Activated T-cell treated with anti-CD3 and anti-CD28 coated beads, Interleukin-2, amount 50 U/mL, for 72 hours (primary cell): Measurements from ENCODE around the gene LY6G6F. TPM values are rescaled to one million over a fixed set of nuclear protein-coding genes. Genes with fewer than 3 reads are reported as not detected.

Experiments
- ATAC-seq, 2 donors: fragments of 150-1000 bp; cut with Tn5 transposase; replicated peaks in 1 of 2; 2 replicates each; pipeline ENCODE4 v1.10.0; 2021; ENCODE audit warnings: moderate library complexity in 2 of 2, mild to moderate bottlenecking in 1 of 2
- DNase-seq, 2 donors: peaks; one replicate each; pipeline ENCODE4 v3.0.0; 2021 to 2022; ENCODE audit warnings: mixed read lengths in 1 of 2
- H3K27ac Mint-ChIP-seq: one replicate; pipeline ENCODE4 v1.8.0; 2022; ENCODE audit warnings: mild to moderate bottlenecking, moderate library complexity, mixed read lengths
- H3K27me3 Mint-ChIP-seq: one replicate; pipeline ENCODE4 v1.8.0; 2022; ENCODE audit warnings: low read depth, mixed read lengths
- H3K36me3 Mint-ChIP-seq, 2 donors: one replicate each; pipeline ENCODE4 v1.8.0; 2022; ENCODE audit warnings: mixed read lengths in 2 of 2, mild to moderate bottlenecking in 1 of 2; ENCODE audit not compliant: insufficient read depth in 2 of 2
- H3K4me1 Mint-ChIP-seq: one replicate; pipeline ENCODE4 v1.8.0; 2022; ENCODE audit warnings: low read depth, mixed read lengths
- H3K4me3 Mint-ChIP-seq, 2 donors: one replicate each; pipeline ENCODE4 v1.8.0; 2022; ENCODE audit warnings: mild to moderate bottlenecking in 2 of 2, mixed read lengths in 2 of 2, moderate library complexity in 2 of 2
- H3K9me3 Mint-ChIP-seq, 2 donors: one replicate each; pipeline ENCODE4 v1.8.0; 2022; ENCODE audit warnings: mixed read lengths in 2 of 2
- total RNA-seq, 2 donors: library from RNA; stranded (reverse); gene quantifications; one replicate each; pipeline ENCODE4 v1.2.3, GENCODE V29; 2022

The LY6G6F gene
- total RNA-seq, 2 donors from 2014 or later = not detected

- Mint-ChIP-seq H3K9me3 (no peaks in the 10 kb centered on the region), H3K36me3 (peaks cover 3 to 12% of the 10 kb centered on the region in 2 donors), H3K27me3 (no peaks in the 10 kb centered on the region), H3K4me1 (peaks cover 55% of the 10 kb centered on the region), H3K4me3 (peak overlapping the region; percentile 34 to 55), H3K27ac (no peak overlapping the region)
- no peak for DNase-seq
- no peak for ATAC-seq
Observed at GRCh38 chr6:31727034-31727716, 20.5 kb downstream of the LY6G6F start.

- DNase-seq (no peak), ATAC-seq (no peak)
- Mint-ChIP-seq H3K36me3 (peaks cover 3 to 12% of the 10 kb centered on the region in 2 donors), H3K27ac (no peak overlapping the region), H3K27me3 (no peaks in the 10 kb centered on the region), H3K4me1 (peaks cover 54% of the 10 kb centered on the region), H3K4me3 (peak overlapping the region; percentile 55 to 83), H3K9me3 (no peaks in the 10 kb centered on the region)
Observed at GRCh38 chr6:31727717-31728671, 21.3 kb downstream of the LY6G6F start.

- no peak within 1 kb of the TSS for H3K27ac Mint-ChIP-seq
- no peak for DNase-seq
- peak within 1 kb of the TSS; percentile 83 to 94 for H3K4me3 Mint-ChIP-seq
- peaks cover 58% of the 10 kb centered on the region for H3K4me1 Mint-ChIP-seq
- H3K9me3 Mint-ChIP-seq = no peaks in the 10 kb centered on the region
- peak; percentile 14 to 16 for ATAC-seq
- no peaks in the 10 kb centered on the region for H3K27me3 Mint-ChIP-seq
- peaks cover 7 to 16% of the 10 kb centered on the region in 2 donors for H3K36me3 Mint-ChIP-seq
Observed at GRCh38 chr6:31728767-31729514, 22.3 kb downstream of the LY6G6F start, which contains the start of gene DDAH2. Gene DDAH2 (minus strand): TSS chr6:31729299. CDS start chr6:31729161, 138 bp downstream.

- H3K4me1 Mint-ChIP-seq = peaks cover 64% of the 10 kb centered on the region
- no peaks in the 10 kb centered on the region for H3K9me3 Mint-ChIP-seq
- no peak overlapping the region for H3K27ac Mint-ChIP-seq
- H3K27me3 Mint-ChIP-seq = no peaks in the 10 kb centered on the region
- DNase-seq (peak; percentile 81 to 83), ATAC-seq (peak; percentile 70 to 71)
- H3K36me3 Mint-ChIP-seq = peaks cover 7 to 16% of the 10 kb centered on the region in 2 donors
- peak overlapping the region; percentile 83 to 94 for H3K4me3 Mint-ChIP-seq
Observed at GRCh38 chr6:31729515-31729978, 22.9 kb downstream of the LY6G6F start.

- DNase-seq = peak; percentile 75 to 77
- peak; percentile 58 to 67 for ATAC-seq
- Mint-ChIP-seq H3K27me3 (no peaks in the 10 kb centered on the region), H3K4me1 (peaks cover 65% of the 10 kb centered on the region), H3K4me3 (peak overlapping the region; percentile 83 to 94), H3K9me3 (no peaks in the 10 kb centered on the region), H3K27ac (peak overlapping the region; percentile 58), H3K36me3 (peaks cover 10 to 19% of the 10 kb centered on the region in 2 donors)
Observed at GRCh38 chr6:31729979-31730630, 23.4 kb downstream of the LY6G6F start.

GRCh38 chr6:31730631-31731086 lies 24.0 kb downstream of the LY6G6F start:
- H3K4me3 Mint-ChIP-seq = peak overlapping the region; percentile 83 to 94
- H3K4me1 Mint-ChIP-seq = peaks cover 62% of the 10 kb centered on the region
- no peak for ATAC-seq
- no peak for DNase-seq
- no peaks in the 10 kb centered on the region for H3K9me3 Mint-ChIP-seq
- H3K27ac Mint-ChIP-seq = no peak overlapping the region
- H3K27me3 Mint-ChIP-seq = no peaks in the 10 kb centered on the region
- peaks cover 15 to 24% of the 10 kb centered on the region in 2 donors for H3K36me3 Mint-ChIP-seq

- DNase-seq (no peak), ATAC-seq (no peak)
- H3K9me3 Mint-ChIP-seq = no peaks in the 10 kb centered on the region
- peak overlapping the region; percentile 40 for H3K27ac Mint-ChIP-seq
- no peaks in the 10 kb centered on the region for H3K27me3 Mint-ChIP-seq
- no peak overlapping the region for H3K4me3 Mint-ChIP-seq
- peaks cover 54% of the 10 kb centered on the region for H3K4me1 Mint-ChIP-seq
- peaks cover 18 to 32% of the 10 kb centered on the region in 2 donors for H3K36me3 Mint-ChIP-seq
Observed at GRCh38 chr6:31732029-31732428, 25.4 kb downstream of the LY6G6F start.

GRCh38 chr6:31733734-31734133 lies 27.1 kb downstream of the LY6G6F start:
- Mint-ChIP-seq H3K4me1 (peaks cover 58% of the 10 kb centered on the region), H3K4me3 (peak overlapping the region; percentile 45 to 89), H3K9me3 (no peaks in the 10 kb centered on the region), H3K27ac (no peak overlapping the region), H3K36me3 (peaks cover 18 to 32% of the 10 kb centered on the region in 2 donors), H3K27me3 (no peaks in the 10 kb centered on the region)
- no peak for DNase-seq
- ATAC-seq = no peak

GRCh38 chr6:31734247-31734820 lies 27.7 kb downstream of the LY6G6F start:
- ATAC-seq (peak; percentile 50 to 63), DNase-seq (no peak)
- H3K36me3 Mint-ChIP-seq = peaks cover 18 to 32% of the 10 kb centered on the region in 2 donors
- peaks cover 58% of the 10 kb centered on the region for H3K4me1 Mint-ChIP-seq
- H3K9me3 Mint-ChIP-seq = no peaks in the 10 kb centered on the region
- H3K27me3 Mint-ChIP-seq = no peaks in the 10 kb centered on the region
- H3K27ac Mint-ChIP-seq = peak overlapping the region; percentile 85
- H3K4me3 Mint-ChIP-seq = peak overlapping the region; percentile 89 to 98

- peaks cover 18 to 34% of the 10 kb centered on the region in 2 donors for H3K36me3 Mint-ChIP-seq
- peak overlapping the region; percentile 89 to 98 for H3K4me3 Mint-ChIP-seq
- peak; percentile 72 to 74 for DNase-seq
- peaks cover 61% of the 10 kb centered on the region for H3K4me1 Mint-ChIP-seq
- H3K27me3 Mint-ChIP-seq = no peaks in the 10 kb centered on the region
- H3K9me3 Mint-ChIP-seq = no peaks in the 10 kb centered on the region
- peak in 1 of 2 donors; percentile 4 for ATAC-seq
- peak overlapping the region; percentile 83 for H3K27ac Mint-ChIP-seq
Observed at GRCh38 chr6:31734821-31735406, 28.2 kb downstream of the LY6G6F start.

GRCh38 chr6:31736021-31736767 lies 29.5 kb downstream of the LY6G6F start, which contains the start of gene CLIC1:
Gene CLIC1 (minus strand): TSS chr6:31736530. CDS start chr6:31736300, 230 bp downstream.
- DNase-seq (peak; percentile 86 to 87), ATAC-seq (peak; percentile 46 to 53)
- H3K27ac Mint-ChIP-seq = peak within 1 kb of the TSS; percentile 83
- H3K27me3 Mint-ChIP-seq = no peaks in the 10 kb centered on the region
- H3K4me3 Mint-ChIP-seq = peak within 1 kb of the TSS; percentile 89 to 98
- no peaks in the 10 kb centered on the region for H3K9me3 Mint-ChIP-seq
- H3K36me3 Mint-ChIP-seq = peaks cover 20 to 34% of the 10 kb centered on the region in 2 donors
- H3K4me1 Mint-ChIP-seq = peaks cover 63% of the 10 kb centered on the region
